SKM-1 (cell line): ENCODE measurements around the gene TMTC1.

Experiments used
- DNase-seq: peaks from one replicate; lab custom pipeline; 2025; ENCODE audit not compliant: unreplicated experiment; lab: John Stamatoyannopoulos, UW

Gene TMTC1

GRCh38 chr12:29741342-29742241 is 42.1 kb downstream of the TMTC1 start:
- DNase-seq, result no peak

- DNase-seq, result no peak
Observed at GRCh38 chr12:29739279-29739991, 44.3 kb downstream of the TMTC1 start.

GRCh38 chr12:29738365-29738764 is 45.4 kb downstream of the TMTC1 start:
- DNase-seq, result no peak

- DNase-seq, result no peak
Observed at GRCh38 chr12:29737644-29738043, 46.1 kb downstream of the TMTC1 start.

- DNase-seq, result no peak
Observed at GRCh38 chr12:29735604-29736003, 48.1 kb downstream of the TMTC1 start.

- DNase-seq, result no peak
Observed at GRCh38 chr12:29734734-29735133, 49.0 kb downstream of the TMTC1 start.

- no peak for DNase-seq
Observed at GRCh38 chr12:29734305-29734704, 49.4 kb downstream of the TMTC1 start.

GRCh38 chr12:29733501-29733900 is 50.2 kb downstream of the TMTC1 start:
- no peak for DNase-seq

- peak; percentile 14 for DNase-seq
Observed at GRCh38 chr12:29733060-29733459, 50.7 kb downstream of the TMTC1 start.

GRCh38 chr12:29732593-29732992 is 51.1 kb downstream of the TMTC1 start:
- DNase-seq, result no peak

GRCh38 chr12:29732191-29732590 is 51.6 kb downstream of the TMTC1 start:
- DNase-seq, result no peak

GRCh38 chr12:29731591-29731990 is 52.2 kb downstream of the TMTC1 start:
- DNase-seq, result no peak

- DNase-seq, result no peak
Observed at GRCh38 chr12:29730481-29730880, 53.3 kb downstream of the TMTC1 start.

- DNase-seq, result no peak
Observed at GRCh38 chr12:29728030-29728429, 55.7 kb downstream of the TMTC1 start.

- DNase-seq, result no peak
Observed at GRCh38 chr12:29726741-29727348, 56.9 kb downstream of the TMTC1 start.

- DNase-seq, result no peak
Observed at GRCh38 chr12:29726321-29726692, 57.4 kb downstream of the TMTC1 start.

- DNase-seq, result no peak
Observed at GRCh38 chr12:29725587-29726320, 58.0 kb downstream of the TMTC1 start.

- no peak for DNase-seq
Observed at GRCh38 chr12:29722164-29722563, 61.6 kb downstream of the TMTC1 start.

GRCh38 chr12:29719381-29719780 is 64.4 kb downstream of the TMTC1 start:
- DNase-seq, result no peak

GRCh38 chr12:29717540-29718100 is 66.1 kb downstream of the TMTC1 start:
- DNase-seq, result no peak

- no peak for DNase-seq
Observed at GRCh38 chr12:29714966-29715365, 68.8 kb downstream of the TMTC1 start.
